DND-41 (cell line): ENCODE data around the gene MBD3L2.

Experiments used
- CTCF ChIP-seq: IDR thresholded peaks from 2 replicates; pipeline ENCODE4 v1.5.1; 2012; ENCODE audit warnings: borderline replicate concordance, low read length, moderate library complexity, mild to moderate bottlenecking; ENCODE audit not compliant: poor library complexity, severe bottlenecking; ENCODE audit errors: extremely low read depth
- EZH2 ChIP-seq: IDR thresholded peaks from 3 replicates; pipeline ENCODE4 v1.6.1; 2012; ENCODE audit warnings: borderline replicate concordance, low read depth, mild to moderate bottlenecking, moderate library complexity, low read length, inconsistent platforms; ENCODE audit not compliant: severe bottlenecking

GRCh38 chr19:7072541-7072940, 23.4 kb downstream of the MBD3L2 start:
- TF ChIP-seq CTCF (no peak), EZH2 (no peak)
